C4-2B (cell line): ENCODE data around the gene SLC16A11.

Experiments
- ZFX ChIP-seq: fragments of 450-650 bp; IDR thresholded peaks from 2 replicates; pipeline ENCODE4 v1.6.1; 2017
- TF ChIP-seq, protein P1 (sequence below): fragments of 450-650 bp; conservative IDR thresholded peaks from 2 replicates; pipeline ENCODE4 v1.5.1; 2017; ENCODE audit warnings: mild to moderate bottlenecking

GRCh38 chr17:7023576-7024401 lies 20.1 kb downstream of the SLC16A11 start:
- TF ChIP-seq, protein P1, sequence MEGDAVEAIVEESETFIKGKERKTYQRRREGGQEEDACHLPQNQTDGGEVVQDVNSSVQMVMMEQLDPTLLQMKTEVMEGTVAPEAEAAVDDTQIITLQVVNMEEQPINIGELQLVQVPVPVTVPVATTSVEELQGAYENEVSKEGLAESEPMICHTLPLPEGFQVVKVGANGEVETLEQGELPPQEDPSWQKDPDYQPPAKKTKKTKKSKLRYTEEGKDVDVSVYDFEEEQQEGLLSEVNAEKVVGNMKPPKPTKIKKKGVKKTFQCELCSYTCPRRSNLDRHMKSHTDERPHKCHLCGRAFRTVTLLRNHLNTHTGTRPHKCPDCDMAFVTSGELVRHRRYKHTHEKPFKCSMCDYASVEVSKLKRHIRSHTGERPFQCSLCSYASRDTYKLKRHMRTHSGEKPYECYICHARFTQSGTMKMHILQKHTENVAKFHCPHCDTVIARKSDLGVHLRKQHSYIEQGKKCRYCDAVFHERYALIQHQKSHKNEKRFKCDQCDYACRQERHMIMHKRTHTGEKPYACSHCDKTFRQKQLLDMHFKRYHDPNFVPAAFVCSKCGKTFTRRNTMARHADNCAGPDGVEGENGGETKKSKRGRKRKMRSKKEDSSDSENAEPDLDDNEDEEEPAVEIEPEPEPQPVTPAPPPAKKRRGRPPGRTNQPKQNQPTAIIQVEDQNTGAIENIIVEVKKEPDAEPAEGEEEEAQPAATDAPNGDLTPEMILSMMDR: no peak
- no peak for TF ChIP-seq ZFX
